K562 (cell line): ENCODE results near the gene CTDSPL. TPM values are rescaled to one million over a fixed set of nuclear protein-coding genes. Genes with fewer than 3 reads are reported as not detected.

Experiments
- ATAC-seq: fragments of 200-7000 bp; cut with Tn5 transposase; 3 replicates; pipeline ENCODE4 v1.9.1; 2020; ENCODE audit warnings: moderate library complexity
- BruUV-seq: library from RNA; stranded (reverse); fragments of 400-500 nt; replicated peaks from 2 replicates; lab custom pipeline; 2021; lab: Mats Ljungman, UMichigan
- CTCF ChIA-PET: fragments of 300-600 bp; formaldehyde crosslinking; extraction: SDS; loops from one replicate; lab custom pipeline; 2021; ENCODE audit warnings: low intra/inter-chr PET ratio; lab: Yijun Ruan, JAX
- POLR2A ChIA-PET: fragments of 300-600, 350-650 bp; sonication (Branson Sonifier 250); formaldehyde crosslinking; extraction: SDS; loops from one replicate; lab custom pipeline; 2021; ENCODE audit warnings: antibody characterized with exemption, inconsistent platforms; lab: Yijun Ruan, JAX
- DNase-seq, 4 experiments: peaks; one replicate each; pipeline versions ENCODE4 v3.0.0 to v3.0.0-alpha.2; 2011 to 2018; ENCODE audit warnings: low spot score in 3 of 4, mixed read lengths in 3 of 4; ENCODE audit errors: extremely low read depth in 1 of 4
- FAIRE-seq: peaks from 2 replicates; lab custom pipeline; 2011; peaks lifted over from hg19 to GRCh38; lab: Jason Lieb, UNC
- H2AFZ ChIP-seq: 2 replicates; pipeline ENCODE4 v1.6.0; 2011; ENCODE audit warnings: low read depth, low read length, control low read depth, inconsistent platforms
- H3K27ac ChIP-seq: fragments of 200-600 bp; 3 replicates; pipeline ENCODE4 v1.8.0; 2011; ENCODE audit warnings: low read depth, mild to moderate bottlenecking, control low read depth, inconsistent platforms, low read length, moderate library complexity, mixed read lengths; ENCODE audit errors: extremely low read depth
- H3K27me3 ChIP-seq, 2 experiments: fragments of 300-600 bp in 1 of 2; 2 replicates in 1 of 2; 3 replicates in 1 of 2; pipeline versions ENCODE4 v1.6.0 to v1.8.0; 2011; ENCODE audit warnings: inconsistent platforms in 2 of 2, low read length in 2 of 2, mild to moderate bottlenecking in 1 of 2, mixed read lengths in 1 of 2, moderate library complexity in 1 of 2; ENCODE audit not compliant: control insufficient read depth in 2 of 2, insufficient read depth in 2 of 2
- H3K36me3 ChIP-seq: fragments of 300-600 bp; 3 replicates; pipeline ENCODE4 v1.8.0; 2011; ENCODE audit warnings: mild to moderate bottlenecking, low read length, inconsistent platforms; ENCODE audit not compliant: control insufficient read depth, insufficient read depth
- H3K4me1 ChIP-seq, 2 experiments: fragments of 200-600 bp in 1 of 2; replicated peaks in 1 of 2; 2 replicates in 1 of 2; 3 replicates in 1 of 2; pipeline versions ENCODE4 v1.5.1 to v1.8.0; 2011; ENCODE audit warnings: inconsistent platforms in 2 of 2, low read length in 2 of 2, mild to moderate bottlenecking in 1 of 2, mixed read lengths in 1 of 2, moderate library complexity in 1 of 2; ENCODE audit not compliant: control insufficient read depth in 2 of 2, insufficient read depth in 2 of 2
- H3K4me2 ChIP-seq: 2 replicates; pipeline ENCODE4 v1.6.1; 2011; ENCODE audit warnings: low read length, control low read depth, inconsistent platforms, mixed read lengths; ENCODE audit not compliant: insufficient read depth
- H3K4me3 ChIP-seq: fragments of 200-600 bp; sonication (generic), shearing (Covaris generic); 2 replicates; pipeline ENCODE4 v1.5.1; 2016; ENCODE audit warnings: control low read depth, inconsistent platforms
- H3K79me2 ChIP-seq: fragments of 200-600 bp; 3 replicates; pipeline ENCODE4 v1.8.0; 2011; ENCODE audit warnings: low read length, inconsistent platforms; ENCODE audit not compliant: control insufficient read depth, insufficient read depth
- H3K9ac ChIP-seq, 2 experiments: 2 replicates each; pipeline versions ENCODE4 v1.6.0 to v1.6.1; 2011; ENCODE audit warnings: low read depth in 2 of 2, low read length in 2 of 2, control low read depth in 1 of 2, inconsistent platforms in 1 of 2, mild to moderate bottlenecking in 1 of 2, mixed read lengths in 1 of 2; ENCODE audit not compliant: insufficient read depth in 1 of 2
- H3K9me1 ChIP-seq: one replicate; pipeline ENCODE4 v1.6.0; 2011; ENCODE audit warnings: inconsistent platforms, mild to moderate bottlenecking, low read length, moderate library complexity; ENCODE audit not compliant: control insufficient read depth, insufficient read depth
- H3K9me3 ChIP-seq: replicated peaks from 2 replicates; pipeline ENCODE4 v1.5.1; 2011; ENCODE audit warnings: low read depth, low read length, inconsistent platforms; ENCODE audit not compliant: control insufficient read depth, insufficient read depth
- H4K20me1 ChIP-seq: replicated peaks from 2 replicates; pipeline ENCODE4 v1.6.1; 2011; ENCODE audit warnings: low read length, inconsistent platforms, mixed read lengths; ENCODE audit not compliant: control insufficient read depth, insufficient read depth
- ATF4 ChIP-seq: fragments of 450-650 bp; formaldehyde crosslinking; IDR thresholded peaks from 2 replicates; pipeline ENCODE4 v1.4.0; 2022; ENCODE audit warnings: mild to moderate bottlenecking, moderate library complexity
- BHLHE40 ChIP-seq: IDR thresholded peaks from 2 replicates; pipeline ENCODE4 v1.6.1; 2011; ENCODE audit warnings: low read length, improper control_type of control experiment
- ELF2 ChIP-seq: fragments of 250-450 bp; sonication (Bioruptor Pico); IDR thresholded peaks from 2 replicates; pipeline ENCODE4 v1.5.0; 2021; ENCODE audit warnings: mild to moderate bottlenecking
- NELFE ChIP-seq: IDR thresholded peaks from 2 replicates; pipeline ENCODE4 v1.6.1; 2011; ENCODE audit warnings: mild to moderate bottlenecking; ENCODE audit not compliant: insufficient read depth, insufficient read length
- RHOXF2B ChIP-seq: fragments of 250-450 bp; sonication (Bioruptor Pico); conservative IDR thresholded peaks from 2 replicates; pipeline ENCODE4 v1.5.1; 2021
- THRB ChIP-seq: fragments of 450-650 bp; formaldehyde crosslinking; conservative IDR thresholded peaks from 2 replicates; pipeline ENCODE4 v1.4.0; 2022; ENCODE audit warnings: mild to moderate bottlenecking, missing genetic modification characterization
- ZBTB7A ChIP-seq: IDR thresholded peaks from 2 replicates; pipeline ENCODE4 v1.6.1; 2011; ENCODE audit warnings: low read depth, mild to moderate bottlenecking, low read length, moderate library complexity, borderline replicate concordance; ENCODE audit not compliant: control insufficient read depth
- ZFP36 ChIP-seq: fragments of 150-350 bp; IDR thresholded peaks from 2 replicates; pipeline ENCODE4 v1.6.1; 2018; ENCODE audit warnings: low read length, low read depth; ENCODE audit not compliant: partially characterized antibody
- ZNF431 ChIP-seq: sonication (generic); formaldehyde crosslinking; IDR thresholded peaks from 2 replicates; pipeline ENCODE4 v1.8.0; 2022; ENCODE audit warnings: mild to moderate bottlenecking, missing genetic modification reagents
- WGBS: fragments of 100-300 bp; shearing (Covaris generic); methylation state at CpG from one replicate; pipeline ENCODE4 v1.1.6; 2016; ENCODE audit warnings: low coverage, mixed read lengths; ENCODE audit not compliant: insufficient coverage; ENCODE audit errors: missing lambda C conversion rate; 5-methylcytosine and 5-hydroxymethylcytosine counted together
- in situ Hi-C: fragments of 300-500 bp; cut with MboI; formaldehyde crosslinking; loops from 4 replicates; pipeline ENCODE4 v1.15.0; 2018; ENCODE audit warnings: inconsistent platforms, mixed read lengths
- intact Hi-C: fragments of 100-400 bp; cut with micrococcal nuclease; formaldehyde crosslinking; loops from 2 replicates; pipeline ENCODE4 v1.14.2; 2022
- polyA plus RNA-seq, 8 experiments: library from polyadenylated mRNA; depleted of rRNA in 4 of 8; stranded (reverse) in 5 of 8; unstranded in 3 of 8; fragments of >200 nt; fragmentation: Nextera tagmentation in 2 of 8; fragmentation: Illumina TruSeq in 1 of 8; extraction: Ambion mirVana in 2 of 8; extraction: Trizol in 1 of 8; gene quantifications; 2 replicates each; pipeline versions ENCODE4 v1.2.1 to v1.2.3, GENCODE V29; 2011 to 2014; ENCODE audit warnings: inconsistent platforms in 1 of 8, missing spikeins in 1 of 8
- total RNA-seq, 7 experiments: library from RNA; depleted of rRNA in 6 of 7; stranded (reverse); fragments of >200 nt in 6 of 7; fragmentation: Illumina TruSeq in 2 of 7; extraction: Trizol in 2 of 7; gene quantifications; 2 replicates each; pipeline versions ENCODE4 v1.2.1 to v1.2.3, GENCODE V29; 2011 to 2021; ENCODE audit warnings: low replicate concordance in 1 of 7

The CTDSPL gene
- total and polyA plus RNA-seq, 9 of the 15 experiments (the other 6 are each of a cell fraction or from before 2014, with no cell fraction given) = 5.1 to 19.3 (median 11.3) TPM

GRCh38 chr3:37953707-37954394 lies 92.2 kb downstream of the CTDSPL start:
- TF ChIP-seq ELF2 (CRISPR knock-in tag) (no peak), ZFP36 (no peak), RHOXF2B (CRISPR knock-in tag) (no peak), THRB (no peak), NELFE (no peak), ZBTB7A (no peak), ZNF431 (CRISPR knock-in tag) (no peak), BHLHE40 (no peak), ATF4 (no peak)
- no peak for DNase-seq
- Histone ChIP-seq H3K9me1 (no peaks in the 10 kb centered on the region), H3K4me3 (no peak overlapping the region), H4K20me1 (no peaks in the 10 kb centered on the region), H3K36me3 (no peaks in the 10 kb centered on the region), H3K4me1 (no peaks in the 10 kb centered on the region), H3K4me2 (no peak overlapping the region), H2AFZ (no peak overlapping the region), H3K9me3 (no peaks in the 10 kb centered on the region), H3K27ac (no peak overlapping the region), H3K9ac (no peak overlapping the region), H3K27me3 (peaks cover 0 to 4% of the 10 kb centered on the region in 2 experiments; a peak in 1 of 5 replicates), H3K79me2 (no peaks in the 10 kb centered on the region)
- BruUV-seq = no TSS peak
- FAIRE-seq = no peak
- in situ Hi-C loops = no loop called here
- intact Hi-C loops = no loop called here
- ChIA-PET CTCF (no interaction called here), POLR2A (interaction anchor here (0.6 kb wide), 1 partner anchor 92 kb away, joined by 3 read pairs; the partner anchor contains the start of gene CTDSPL)
- WGBS = 26% methylated on average over 5 of the region's 5 CpGs
- no peak for ATAC-seq
